Chondrocyte (in vitro differentiated cells): ENCODE measurements around the gene MRGPRX2. TPM values are rescaled to one million over a fixed set of nuclear protein-coding genes. Genes with fewer than 3 reads are reported as not detected.

ENCODE experiments used
- DNase-seq: peaks from one replicate; pipeline ENCODE4 v3.0.0; 2021; ENCODE audit warnings: mixed read lengths, low spot score
- H3K27ac Mint-ChIP-seq: one replicate; pipeline ENCODE4 v1.8.0; 2021; ENCODE audit warnings: mild to moderate bottlenecking, moderate library complexity, mixed read lengths; ENCODE audit not compliant: unreplicated experiment
- H3K27me3 Mint-ChIP-seq: 2 replicates; pipeline ENCODE4 v1.8.0; 2021; ENCODE audit warnings: low read depth, mixed read lengths
- H3K36me3 Mint-ChIP-seq: 2 replicates; pipeline ENCODE4 v1.8.0; 2021; ENCODE audit warnings: low read depth, mixed read lengths
- H3K4me1 Mint-ChIP-seq: 2 replicates; pipeline ENCODE4 v1.8.0; 2021; ENCODE audit warnings: low read depth, mild to moderate bottlenecking, mixed read lengths
- H3K4me3 Mint-ChIP-seq: one replicate; pipeline ENCODE4 v1.8.0; 2021; ENCODE audit warnings: mild to moderate bottlenecking, moderate library complexity, mixed read lengths; ENCODE audit not compliant: unreplicated experiment
- H3K9me3 Mint-ChIP-seq: 2 replicates; pipeline ENCODE4 v1.8.0; 2021; ENCODE audit warnings: low read depth, mixed read lengths
- CTCF ChIP-seq: fragments of 200-600 bp; sonication (generic); IDR thresholded peaks from 2 replicates; pipeline ENCODE4 v1.5.0; 2021; ENCODE audit warnings: antibody characterized with exemption, mild to moderate bottlenecking, moderate library complexity
- total RNA-seq: library from RNA; stranded (reverse); gene quantifications from 3 replicates; pipeline ENCODE4 v1.2.1, GENCODE V29; 2021

MRGPRX2 gene
- total RNA-seq, 1 donor from 2014 or later = not detected

GRCh38 chr11:19071255-19071654, 10.7 kb upstream of the MRGPRX2 start:
- Mint-ChIP-seq H3K4me3 (peak overlapping the region; percentile 65), H3K27ac (no peak overlapping the region), H3K27me3 (peaks cover 41% of the 10 kb centered on the region), H3K4me1 (peaks cover 5% of the 10 kb centered on the region), H3K9me3 (peaks cover 6% of the 10 kb centered on the region), H3K36me3 (no peaks in the 10 kb centered on the region)
- peak; percentile 99 for TF ChIP-seq CTCF
- no peak for DNase-seq

GRCh38 chr11:19059833-19060232, 684 bp downstream of the MRGPRX2 start:
- Mint-ChIP-seq H3K27me3 (peaks cover 62% of the 10 kb centered on the region), H3K4me1 (no peaks in the 10 kb centered on the region), H3K36me3 (no peaks in the 10 kb centered on the region), H3K9me3 (peaks cover 2% of the 10 kb centered on the region), H3K4me3 (no peak overlapping the region), H3K27ac (no peak overlapping the region)
- TF ChIP-seq CTCF = no peak
- no peak for DNase-seq

GRCh38 chr11:19055905-19056304, 4.6 kb downstream of the MRGPRX2 start:
- H3K27me3 Mint-ChIP-seq = peaks cover 37% of the 10 kb centered on the region

GRCh38 chr11:19055016-19055415, 5.5 kb downstream of the MRGPRX2 start:
- no peak for DNase-seq
- no peak overlapping the region for H3K4me3 Mint-ChIP-seq
- H3K36me3 Mint-ChIP-seq = no peaks in the 10 kb centered on the region
- H3K4me1 Mint-ChIP-seq = no peaks in the 10 kb centered on the region
- H3K27me3 Mint-ChIP-seq = peaks cover 31% of the 10 kb centered on the region
- peaks cover 13% of the 10 kb centered on the region for H3K9me3 Mint-ChIP-seq
- TF ChIP-seq CTCF = no peak
- H3K27ac Mint-ChIP-seq = no peak overlapping the region

More at GRCh38 chr11:19055905-19056304, 4.6 kb downstream of the MRGPRX2 start:
- no peak overlapping the region for H3K4me3 Mint-ChIP-seq
- H3K27ac Mint-ChIP-seq = no peak overlapping the region
- no peak for TF ChIP-seq CTCF
- peaks cover 8% of the 10 kb centered on the region for H3K9me3 Mint-ChIP-seq
- DNase-seq = no peak
- H3K4me1 Mint-ChIP-seq = no peaks in the 10 kb centered on the region
- no peaks in the 10 kb centered on the region for H3K36me3 Mint-ChIP-seq

GRCh38 chr11:19053909-19054308, 6.6 kb downstream of the MRGPRX2 start:
- TF ChIP-seq CTCF = no peak
- Mint-ChIP-seq H3K27ac (no peak overlapping the region), H3K4me3 (no peak overlapping the region), H3K4me1 (no peaks in the 10 kb centered on the region), H3K36me3 (no peaks in the 10 kb centered on the region), H3K27me3 (peaks cover 29% of the 10 kb centered on the region), H3K9me3 (peaks cover 19% of the 10 kb centered on the region)
- no peak for DNase-seq
